Measurements from ENCODE around the gene CD300A. TPM values are rescaled to one million over a fixed set of nuclear protein-coding genes. Genes with fewer than 3 reads are reported as not detected.

Gene CD300A
- total RNA-seq, 1 donor from 2014 or later, result 17.5 TPM

GRCh38 chr17:74508156-74508555, 41.7 kb downstream of the CD300A start:
- no peak for ATAC-seq
- intact Hi-C loops (cut with DNase I), result no loop called here

GRCh38 chr17:74512036-74512435, 45.6 kb downstream of the CD300A start:
- Histone ChIP-seq H3K4me1 (no peaks in the 10 kb centered on the region), H3K4me3 (no peak overlapping the region), H3K27ac (peak overlapping the region; percentile 25), H3K9me3 (no peaks in the 10 kb centered on the region), H3K27me3 (no peaks in the 10 kb centered on the region), H3K36me3 (no peaks in the 10 kb centered on the region)
- intact Hi-C loops (cut with DNase I), result no loop called here
- no peak for TF ChIP-seq CTCF (IDR thresholded peaks at IDR 0.05)
- ATAC-seq (no peak), DNase-seq (no peak)

More at GRCh38 chr17:74508156-74508555, 41.7 kb downstream of the CD300A start:
- H3K36me3 ChIP-seq, result no peaks in the 10 kb centered on the region
- H3K9me3 ChIP-seq, result no peaks in the 10 kb centered on the region
- no peak overlapping the region for H3K27ac ChIP-seq
- no peak for TF ChIP-seq CTCF (IDR thresholded peaks at IDR 0.05)
- peaks cover 8% of the 10 kb centered on the region for H3K4me1 ChIP-seq
- H3K4me3 ChIP-seq, result no peak overlapping the region
- DNase-seq, result no peak
- H3K27me3 ChIP-seq, result no peaks in the 10 kb centered on the region

- intact Hi-C loops (cut with DNase I), result no loop called here
- Histone ChIP-seq H3K9me3 (no peaks in the 10 kb centered on the region), H3K27ac (peak overlapping the region; percentile 25), H3K36me3 (no peaks in the 10 kb centered on the region), H3K27me3 (no peaks in the 10 kb centered on the region), H3K4me1 (no peaks in the 10 kb centered on the region), H3K4me3 (no peak overlapping the region)
- TF ChIP-seq CTCF (IDR thresholded peaks at IDR 0.05), result no peak
- DNase-seq, result no peak
- ATAC-seq, result peak; percentile 86
Measured at GRCh38 chr17:74512624-74513091, 46.2 kb downstream of the CD300A start.

- Histone ChIP-seq H3K27me3 (no peaks in the 10 kb centered on the region), H3K4me3 (no peak overlapping the region), H3K4me1 (no peaks in the 10 kb centered on the region), H3K36me3 (no peaks in the 10 kb centered on the region), H3K27ac (no peak overlapping the region), H3K9me3 (no peaks in the 10 kb centered on the region)
- ATAC-seq, result no peak
- no peak for DNase-seq
- TF ChIP-seq CTCF (IDR thresholded peaks at IDR 0.05), result no peak
- intact Hi-C loops (cut with DNase I), result no loop called here
Measured at GRCh38 chr17:74513987-74514631, 47.7 kb downstream of the CD300A start.

- Histone ChIP-seq H3K4me1 (no peaks in the 10 kb centered on the region), H3K27me3 (no peaks in the 10 kb centered on the region), H3K36me3 (no peaks in the 10 kb centered on the region), H3K4me3 (no peak overlapping the region), H3K27ac (no peak overlapping the region), H3K9me3 (no peaks in the 10 kb centered on the region)
- DNase-seq (no peak), ATAC-seq (no peak)
- TF ChIP-seq CTCF (IDR thresholded peaks at IDR 0.05), result no peak
- intact Hi-C loops (cut with DNase I), result no loop called here
Measured at GRCh38 chr17:74514632-74515334, 48.3 kb downstream of the CD300A start.
